CD4-positive, alpha-beta T cell treated with Interferon gamma for 1 hour (primary cell): ENCODE measurements around the gene DNAJC3.
"Not testable (repeated sequence)": the region's sequence is repeated elsewhere in the genome, so short reads cannot be mapped to it uniquely, and the experiment has no call there.

Experiments
- DNase-seq: peaks from one replicate; pipeline ENCODE4 v3.0.0-alpha.2; 2020

The DNAJC3 gene

DNA sequence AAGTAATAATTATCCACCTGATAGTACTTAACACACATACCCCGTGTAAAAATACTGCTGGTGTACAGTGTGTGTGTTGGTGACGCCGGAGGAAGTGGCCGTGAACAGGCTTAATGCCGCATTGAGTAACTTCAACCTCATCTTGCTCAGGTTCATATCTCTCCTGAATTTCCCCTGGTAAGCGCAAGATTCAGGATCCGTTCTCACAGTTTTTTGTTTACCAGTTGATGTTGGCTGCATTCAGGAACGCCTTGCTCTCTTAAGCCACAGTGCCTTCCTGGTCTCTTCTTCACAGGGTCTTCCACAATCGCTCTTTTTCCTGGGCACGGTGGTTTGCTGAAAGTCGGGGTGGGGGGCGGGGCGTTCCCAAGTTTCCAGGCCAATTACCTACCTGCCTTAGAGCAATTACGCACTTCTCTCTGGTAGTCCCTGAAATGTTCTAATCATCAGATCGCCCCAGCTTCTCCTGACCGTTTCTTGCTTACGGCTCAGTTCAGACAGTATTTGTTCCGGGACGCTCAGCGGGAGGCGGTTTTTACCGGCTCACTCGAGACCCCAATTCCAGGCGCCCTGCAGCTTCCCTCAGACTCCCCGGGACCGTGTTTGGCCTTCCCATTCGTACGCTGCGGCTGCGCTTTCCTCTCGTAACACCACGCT is 706 bp upstream of the DNAJC3 start:
- DNase-seq, result peak; percentile 37

DNA sequence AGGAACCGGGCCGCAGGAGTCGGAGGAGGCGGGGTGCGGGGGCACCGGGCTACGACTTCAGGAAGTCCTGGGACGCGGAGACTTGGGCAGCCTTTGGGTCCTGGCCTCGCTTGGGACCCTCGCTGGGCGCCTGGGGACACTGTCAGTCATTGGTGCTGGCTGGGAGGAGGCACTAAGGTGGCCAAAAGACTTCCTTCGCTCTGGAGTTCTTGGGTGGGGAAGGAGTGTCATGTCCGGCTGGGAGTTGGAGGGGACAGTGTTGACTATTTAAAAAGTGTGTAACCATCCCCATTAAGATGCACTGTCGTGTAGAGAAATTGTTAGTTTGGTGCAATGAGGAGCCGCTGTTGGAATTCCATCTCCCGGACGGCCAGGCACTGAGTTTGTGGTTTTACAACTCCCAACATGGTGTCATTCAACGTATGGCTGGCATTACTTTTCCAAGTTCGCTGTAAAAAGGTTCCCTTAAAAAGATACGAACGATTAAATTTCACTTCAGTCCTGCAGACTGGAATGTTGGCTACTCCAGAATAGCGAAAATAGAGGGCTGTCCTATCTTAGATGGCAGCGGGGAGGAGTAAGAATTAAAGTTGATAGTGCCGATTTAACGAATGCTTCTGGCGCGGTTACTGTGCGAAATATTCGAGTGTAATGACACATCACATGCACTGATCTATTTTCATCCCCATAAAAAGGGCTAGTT is 776 bp downstream of the DNAJC3 start:
- no peak for DNase-seq

DNA sequence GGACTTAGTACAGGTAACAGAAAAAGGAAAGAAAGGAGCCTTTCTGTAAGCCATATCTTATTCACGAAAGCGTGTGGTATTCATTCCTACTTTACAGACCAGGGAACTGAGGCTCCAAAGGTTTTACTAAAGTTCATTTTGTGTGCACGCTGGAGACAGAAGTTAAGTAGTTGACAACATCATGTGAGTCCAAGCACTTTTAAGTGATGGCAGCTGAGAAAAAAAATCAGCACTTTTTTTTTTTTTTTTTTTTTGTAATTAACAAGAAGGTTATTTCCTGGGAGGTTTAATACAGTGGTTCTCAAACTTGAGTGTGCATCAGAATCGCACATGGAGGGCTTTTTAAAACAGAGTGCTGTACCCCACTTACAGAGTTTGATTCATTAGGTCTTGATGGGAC is 2.0 kb downstream of the DNAJC3 start:
- no peak for DNase-seq

DNA sequence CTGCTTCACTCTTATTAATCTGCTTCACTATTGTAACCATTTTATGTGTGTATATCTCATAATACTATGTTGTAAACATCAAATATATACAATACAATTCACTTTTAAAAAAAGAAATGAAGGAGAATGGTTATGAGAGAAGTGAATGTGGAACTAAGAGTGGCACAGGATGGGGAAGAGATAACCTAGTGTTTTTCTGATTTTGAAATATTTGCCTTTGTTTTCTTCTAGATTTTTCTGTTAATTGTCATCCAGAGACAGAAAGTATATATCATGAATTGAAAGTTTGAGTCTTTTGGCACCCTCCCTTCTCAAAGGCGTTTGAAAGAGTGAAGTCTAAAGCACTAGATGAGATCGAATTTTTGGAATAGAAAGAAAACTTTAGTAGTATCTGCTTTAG is 2.8 kb downstream of the DNAJC3 start:
- no peak for DNase-seq

DNA sequence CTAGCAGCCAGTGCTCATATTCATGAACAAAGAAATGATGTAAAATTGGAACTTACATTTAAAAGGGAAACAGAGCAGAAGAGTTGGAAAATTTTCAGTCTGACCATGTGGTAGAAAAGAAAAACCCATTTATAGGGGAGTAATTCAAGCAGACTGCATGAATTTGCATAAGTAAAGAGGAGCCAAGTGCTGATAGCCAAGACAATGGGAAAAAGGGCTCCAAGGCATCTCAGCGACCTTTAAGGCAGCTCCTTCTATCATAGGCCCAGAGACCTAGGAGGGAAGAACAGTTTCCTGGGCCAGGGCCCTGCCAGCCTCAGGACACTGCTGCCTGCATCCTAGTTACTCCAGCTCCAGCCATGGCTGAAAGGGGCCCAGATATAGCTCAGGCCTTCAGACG is 7.5 kb downstream of the DNAJC3 start:
- no peak for DNase-seq

DNA sequence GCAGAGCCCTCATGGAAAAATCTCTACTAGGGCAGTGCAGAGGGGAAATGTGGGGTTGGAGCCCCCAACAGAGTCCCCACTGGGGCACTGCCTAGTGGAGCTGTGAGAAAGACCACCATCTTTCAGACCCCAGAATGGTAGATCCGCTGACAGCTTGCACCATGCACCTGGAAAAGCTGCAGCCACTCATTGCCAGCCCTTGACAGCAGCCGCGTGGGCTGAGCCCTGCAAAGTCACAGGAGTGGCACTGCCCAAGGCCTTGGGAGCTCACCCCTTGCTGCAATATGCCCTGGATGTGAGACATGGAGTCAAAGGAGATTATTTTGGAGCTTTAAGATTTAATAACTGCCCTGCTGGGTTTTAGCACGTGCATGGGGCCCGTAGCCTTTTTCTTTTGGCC is 8.0 kb downstream of the DNAJC3 start:
- not testable (repeated sequence) for DNase-seq

DNA sequence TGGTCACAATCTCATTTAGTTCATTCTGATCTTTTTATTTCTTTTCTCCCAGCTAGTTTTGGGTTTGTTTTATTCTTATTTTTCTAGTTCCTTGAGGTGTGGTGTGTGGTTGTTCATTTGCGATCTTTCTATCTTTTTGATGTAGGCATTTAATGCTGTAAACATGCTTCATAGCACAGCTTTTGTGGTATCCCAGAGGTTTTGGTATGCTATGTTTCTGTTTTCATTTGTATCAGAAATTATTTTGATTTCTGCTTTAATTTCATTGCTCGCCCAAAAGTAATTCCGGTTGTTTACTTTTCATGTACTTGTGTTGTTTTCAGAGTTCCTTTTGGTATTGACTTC is 12.6 kb downstream of the DNAJC3 start:
- DNase-seq, result no peak

DNA sequence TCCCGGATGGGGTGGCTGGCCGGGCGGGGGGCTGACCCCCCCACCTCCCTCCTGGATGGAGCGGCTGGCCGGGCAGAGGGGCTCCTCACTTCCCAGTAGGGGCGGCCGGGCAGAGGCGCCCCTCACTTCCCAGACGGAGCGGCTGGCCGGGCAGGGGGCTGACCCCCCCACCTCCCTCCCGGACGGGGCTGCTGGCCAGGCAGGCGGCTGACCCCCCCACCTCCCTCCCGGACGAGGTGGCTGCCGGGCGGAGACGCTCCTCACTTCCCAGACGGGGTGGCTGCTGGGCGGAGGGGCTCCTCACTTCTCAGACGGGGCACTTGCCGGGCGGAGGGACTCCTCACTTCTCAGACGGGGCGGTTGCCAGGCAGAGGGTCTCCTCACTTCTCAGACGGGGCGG is 14.0 kb downstream of the DNAJC3 start:
- DNase-seq, result not testable (repeated sequence)

DNA sequence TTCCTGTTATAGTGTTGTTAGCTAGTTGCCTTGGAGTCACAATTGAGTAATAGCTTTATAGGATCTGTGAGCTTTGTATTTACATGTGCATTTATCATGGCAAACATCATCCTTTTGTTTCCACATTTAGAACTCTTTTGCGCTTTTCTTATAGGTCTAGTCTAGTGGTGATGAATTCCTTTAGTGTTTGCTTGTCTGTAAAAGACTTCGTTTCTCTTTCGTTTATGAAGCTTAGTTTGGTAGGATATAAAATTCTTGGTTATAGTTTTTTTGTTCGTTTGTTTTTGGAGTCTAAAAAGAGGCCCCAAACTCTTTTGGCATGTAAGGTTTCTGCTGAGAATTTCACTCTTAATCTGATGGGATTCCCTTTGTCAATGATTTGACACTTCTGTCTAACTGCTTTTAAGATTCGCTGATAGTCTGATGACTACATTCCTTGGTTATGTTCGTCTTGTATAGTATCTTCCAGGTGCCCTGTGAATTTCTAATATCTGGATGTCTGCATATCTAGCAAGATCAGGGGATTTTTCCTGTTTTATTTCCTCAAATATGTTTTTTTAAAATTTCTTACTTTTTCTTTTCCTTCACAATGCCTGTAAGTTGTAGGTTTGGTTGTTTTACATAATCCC is 20.2 kb downstream of the DNAJC3 start:
- DNase-seq, result no peak

DNA sequence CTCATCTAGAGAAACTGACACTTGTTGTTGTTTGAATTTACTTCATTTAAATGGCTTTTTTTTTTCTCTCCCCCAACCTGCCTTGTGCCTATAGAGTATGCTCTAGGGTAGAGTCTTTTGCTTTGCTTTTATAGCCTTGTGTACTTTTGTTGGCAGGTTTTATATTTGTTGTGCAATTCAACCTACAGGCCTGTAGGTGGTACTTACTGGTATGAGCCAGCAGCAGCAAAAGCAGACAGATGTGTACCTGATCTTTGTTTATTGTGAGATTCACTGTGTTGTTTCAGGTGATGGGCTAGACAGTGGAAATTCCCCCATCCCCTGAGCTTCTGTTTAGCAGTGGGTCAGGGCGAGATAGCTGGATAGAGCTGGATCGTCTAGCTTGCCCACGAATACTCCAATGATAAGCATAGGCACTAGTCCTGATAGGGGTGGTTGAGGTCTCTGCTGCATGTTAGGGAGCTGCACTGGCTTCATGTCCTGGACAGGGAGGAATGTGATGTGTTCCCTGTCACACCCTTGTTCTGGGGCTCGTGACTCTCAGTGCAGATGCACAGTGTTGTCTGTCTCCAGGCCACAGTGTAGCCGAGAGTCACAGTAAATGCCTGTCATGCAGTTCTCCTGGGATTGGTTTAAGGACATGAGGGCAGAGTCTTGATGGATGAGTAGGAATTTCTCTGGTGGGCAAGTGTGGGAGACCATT is 21.3 kb downstream of the DNAJC3 start:
- no peak for DNase-seq

DNA sequence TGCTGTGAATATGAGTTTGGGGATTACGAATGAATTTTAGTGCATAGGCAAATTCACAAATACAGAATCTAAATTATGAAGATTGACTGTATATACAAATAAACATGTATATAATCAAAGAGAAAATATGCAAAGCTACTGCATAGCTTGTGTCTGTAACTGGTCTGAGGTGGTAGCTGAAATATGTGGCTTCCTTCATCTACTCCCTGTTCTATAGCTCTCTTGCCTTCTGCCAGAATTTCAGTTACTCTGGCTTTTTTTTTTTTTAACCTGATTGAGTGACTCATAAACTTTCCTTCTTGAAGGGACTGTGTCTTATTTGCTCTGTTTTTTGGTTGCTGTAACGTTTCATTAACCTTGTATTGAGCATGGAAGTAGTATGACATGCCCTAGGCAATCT is 26.6 kb downstream of the DNAJC3 start:
- no peak for DNase-seq

DNA sequence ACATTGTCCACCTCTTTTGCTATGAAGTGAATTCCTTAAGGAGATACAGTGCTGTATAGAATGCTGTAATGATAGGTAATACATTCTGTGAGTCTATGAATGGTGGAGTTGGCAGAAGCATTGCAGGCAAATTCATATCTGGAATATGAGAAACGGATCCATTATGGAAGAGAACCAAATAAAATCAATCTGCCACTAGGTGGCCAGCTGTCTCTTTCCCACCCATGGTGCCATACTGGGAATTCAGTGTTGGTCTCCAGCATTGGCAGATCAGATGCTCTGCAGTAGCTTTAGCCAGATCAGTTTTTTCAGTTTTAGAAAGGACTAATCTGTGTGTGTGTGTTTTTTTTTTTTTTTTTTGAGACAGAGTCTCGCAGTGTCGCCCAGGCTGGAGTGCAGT is 27.6 kb downstream of the DNAJC3 start:
- DNase-seq, result no peak

DNA sequence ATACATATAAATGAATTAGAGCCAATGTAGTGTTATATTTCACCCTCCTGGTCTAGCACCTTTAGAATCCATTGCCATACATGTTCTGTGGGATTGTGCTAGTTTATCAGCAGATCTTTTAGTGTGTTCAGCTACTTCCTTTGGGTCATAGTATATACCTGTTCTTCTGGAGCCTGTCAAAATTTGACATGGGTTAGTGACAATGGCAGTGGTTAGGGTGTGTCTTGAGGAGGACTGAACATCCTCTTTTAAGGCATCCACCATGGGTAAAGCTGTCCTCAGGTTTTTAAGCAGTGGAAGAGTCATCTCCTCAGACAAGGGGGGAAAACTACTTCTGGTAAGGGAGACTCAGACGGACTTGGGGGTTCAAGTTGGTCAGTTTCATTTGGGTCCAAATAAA is 29.4 kb downstream of the DNAJC3 start:
- no peak for DNase-seq

DNA sequence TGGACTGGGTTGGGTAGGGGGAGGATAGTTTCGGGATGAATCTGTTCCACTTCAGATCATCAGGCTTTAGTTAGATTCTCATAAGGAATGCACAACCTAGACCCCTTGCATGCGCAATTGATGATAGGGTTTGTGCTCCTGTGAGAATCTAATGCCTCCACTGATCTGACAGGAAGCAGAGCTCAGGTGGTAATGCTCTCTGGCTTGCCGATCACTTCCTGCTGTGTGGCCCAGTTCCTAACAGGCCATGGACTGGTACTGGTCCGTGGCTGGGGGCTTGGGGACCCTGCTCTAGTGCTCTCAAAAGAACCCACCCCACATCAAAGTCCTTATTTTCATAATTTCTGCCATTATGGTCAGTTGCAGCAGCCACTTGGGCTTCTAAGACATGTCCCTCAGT is 30.1 kb downstream of the DNAJC3 start:
- DNase-seq, result no peak

DNA sequence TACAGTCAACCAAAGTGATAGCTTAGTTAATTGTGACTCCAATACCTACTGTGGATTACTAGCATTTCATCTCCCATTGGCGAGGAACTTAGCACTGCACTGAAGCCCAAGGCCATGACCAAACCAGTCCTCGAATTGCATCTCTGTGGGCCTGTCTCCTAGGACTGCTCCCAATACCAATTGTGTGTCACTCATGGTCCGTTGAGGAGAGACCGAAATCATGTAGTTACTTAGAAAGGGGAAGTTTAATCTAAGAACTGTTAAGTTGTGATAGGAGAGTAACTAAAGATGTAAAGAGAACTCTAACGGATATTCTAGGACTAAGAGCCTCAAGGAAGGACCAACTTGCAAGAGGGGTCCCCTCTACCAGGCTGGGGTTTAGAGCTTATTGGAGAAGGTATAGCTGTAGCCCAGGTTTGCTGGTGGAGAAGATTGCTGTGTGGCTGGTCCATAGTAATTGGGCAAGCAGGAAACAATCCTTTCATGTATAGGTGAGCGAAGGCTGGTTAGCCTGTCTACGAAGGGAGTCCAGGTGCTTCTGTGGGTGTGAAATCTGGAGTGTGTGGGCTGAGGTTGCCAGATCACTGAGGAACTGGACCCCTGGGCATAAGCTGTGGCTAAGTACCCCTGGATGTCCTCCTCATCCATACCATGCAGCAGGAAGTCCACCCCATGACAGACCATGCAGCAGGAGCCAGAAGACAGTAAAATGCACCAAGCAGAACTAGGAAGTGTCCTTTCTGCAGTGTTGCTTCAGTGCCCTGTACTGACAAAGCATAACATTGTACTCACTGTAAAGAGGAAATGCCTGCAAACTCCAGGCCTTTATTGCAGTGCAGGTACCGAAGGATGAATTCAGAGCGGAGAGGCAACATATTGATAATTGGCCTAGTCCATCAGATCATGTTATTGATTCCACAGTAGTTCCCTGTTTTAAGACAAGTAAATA is 30.8 kb downstream of the DNAJC3 start:
- DNase-seq, result peak; percentile 8

DNA sequence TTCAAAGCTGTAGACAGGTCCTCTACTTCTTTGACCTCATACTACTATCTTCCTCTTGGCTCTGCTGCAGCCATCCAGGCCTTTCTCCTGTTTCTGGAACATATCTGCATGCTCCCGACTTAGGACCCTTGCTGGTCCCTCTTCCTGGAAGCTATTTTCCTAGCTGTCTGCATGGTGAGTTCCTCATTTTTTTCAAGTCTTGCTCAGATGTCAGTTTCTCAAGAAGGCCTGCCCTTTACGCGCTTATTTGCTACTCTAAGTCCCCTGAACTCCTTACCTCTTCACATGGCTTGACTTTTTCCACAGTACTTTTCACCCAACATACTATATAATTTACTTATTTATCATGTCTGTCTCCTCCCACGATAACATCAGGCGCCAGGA is 31.4 kb downstream of the DNAJC3 start:
- DNase-seq, result no peak

DNA sequence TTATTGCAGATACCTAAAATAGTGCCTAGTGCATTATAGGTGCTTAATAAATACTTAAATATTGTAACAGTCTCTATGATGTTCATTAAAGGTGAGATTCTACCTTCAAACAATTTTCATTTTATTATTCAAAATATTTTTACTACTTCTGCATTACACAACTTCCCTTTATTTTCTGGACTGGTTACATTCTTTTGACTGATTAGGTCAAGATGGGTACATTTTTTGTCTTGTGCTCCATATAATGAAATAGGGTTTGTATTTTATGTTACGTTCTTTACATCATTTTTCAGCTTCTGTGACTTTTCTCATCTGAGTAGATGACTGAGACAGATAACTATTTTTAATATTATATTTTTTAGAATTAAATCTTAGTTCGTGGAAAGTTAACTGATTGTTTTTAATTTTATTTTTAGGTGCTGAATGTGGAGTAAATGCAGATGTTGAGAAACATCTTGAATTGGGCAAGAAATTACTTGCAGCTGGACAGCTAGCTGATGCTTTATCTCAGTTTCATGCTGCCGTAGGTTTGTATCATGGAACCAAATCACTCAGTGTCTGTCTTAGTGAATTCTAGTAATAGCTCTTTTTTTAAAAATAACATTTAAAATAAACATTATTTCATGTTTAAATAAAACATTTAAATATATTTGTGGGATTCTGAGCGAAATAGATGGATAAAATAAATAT is 32.0 kb downstream of the DNAJC3 start:
- DNase-seq, result no peak

DNA sequence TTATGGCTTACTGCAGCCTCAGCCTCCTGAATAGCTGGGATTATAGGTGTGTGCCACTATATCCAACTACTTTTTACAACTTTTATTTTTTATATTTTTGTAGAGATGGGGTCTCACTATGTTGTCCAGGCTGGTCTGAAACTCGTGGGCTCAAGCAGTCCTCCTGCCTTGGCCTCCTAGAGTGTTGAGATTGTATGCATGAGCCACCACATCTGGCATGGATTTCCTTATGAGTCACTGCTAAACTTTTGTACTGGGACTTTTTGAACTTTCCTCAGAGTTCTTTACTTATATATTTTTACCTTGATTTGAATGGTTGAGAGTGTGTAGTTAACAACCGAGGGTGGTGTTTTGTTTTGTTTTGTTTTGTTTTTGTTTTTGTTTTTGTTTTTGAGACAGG is 33.4 kb downstream of the DNAJC3 start:
- DNase-seq, result no peak

DNA sequence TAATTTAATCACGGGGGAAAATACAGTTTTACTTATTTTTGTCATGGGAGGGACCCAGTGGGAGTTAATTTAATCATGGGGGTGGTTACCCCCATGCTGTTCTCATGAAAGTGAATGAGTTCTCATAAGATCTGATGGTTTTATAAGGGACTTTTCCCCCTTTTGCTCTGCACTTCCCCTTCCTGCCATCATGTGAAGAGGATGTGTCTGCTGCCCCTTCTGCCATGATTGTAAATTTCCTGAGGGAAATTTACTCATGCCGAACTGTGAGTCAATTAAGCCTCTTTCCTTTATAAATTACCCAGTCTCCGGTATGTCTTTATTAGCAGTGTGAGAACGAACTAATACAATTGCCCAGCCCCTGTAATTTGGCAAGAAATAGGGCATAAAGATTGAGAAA is 35.9 kb downstream of the DNAJC3 start:
- not testable (repeated sequence) for DNase-seq

DNA sequence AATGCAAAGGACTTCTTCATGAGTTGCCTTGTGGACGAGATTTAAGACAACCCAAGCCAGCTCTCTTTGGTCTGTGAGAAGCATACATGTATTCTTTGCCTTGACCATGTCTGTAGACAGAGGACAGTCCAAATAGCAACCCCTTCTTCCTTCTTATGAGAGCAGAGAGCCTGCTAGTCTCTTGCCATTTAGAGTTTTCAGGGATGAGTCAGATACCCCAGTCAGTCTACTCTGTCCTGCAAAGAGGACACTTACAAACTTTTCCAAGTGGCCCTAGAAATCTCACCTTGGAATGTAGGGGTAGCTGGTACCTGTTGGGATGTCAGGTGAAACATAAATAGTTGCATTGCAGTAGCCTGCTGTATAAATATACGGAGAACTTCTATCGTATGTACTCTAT is 36.7 kb downstream of the DNAJC3 start:
- no peak for DNase-seq

DNA sequence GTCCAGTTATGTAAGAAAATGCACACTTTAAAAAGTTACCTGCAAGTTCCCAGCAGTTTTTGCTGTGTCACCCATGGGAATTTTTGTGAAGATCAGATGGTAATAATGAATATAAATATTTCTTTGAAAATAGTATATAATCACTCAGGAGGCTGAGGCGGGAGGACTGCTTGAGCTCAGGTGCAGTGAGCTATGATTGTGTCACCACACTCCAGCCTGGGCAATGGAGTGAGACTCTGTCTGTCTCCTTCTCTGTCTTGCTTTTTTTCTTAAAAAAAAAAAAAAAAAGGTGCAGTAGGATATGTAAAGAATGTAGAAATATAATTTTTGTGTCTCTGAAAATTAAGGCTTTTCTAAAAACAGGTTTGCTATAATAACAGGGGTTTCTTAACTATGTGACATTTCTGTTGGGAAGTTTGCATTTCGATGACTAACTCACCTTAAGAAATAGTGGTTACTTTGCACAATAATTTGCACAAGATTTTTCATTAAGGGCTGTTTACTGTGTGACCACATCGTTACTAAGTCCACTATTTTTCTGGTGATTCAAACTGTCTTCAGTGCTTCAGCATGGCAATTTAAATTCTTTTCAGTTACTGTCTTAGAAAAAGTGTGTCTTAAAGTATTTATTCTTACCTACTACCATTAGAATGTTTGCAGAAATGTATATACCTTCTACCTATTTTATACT is 37.3 kb downstream of the DNAJC3 start:
- no peak for DNase-seq

DNA sequence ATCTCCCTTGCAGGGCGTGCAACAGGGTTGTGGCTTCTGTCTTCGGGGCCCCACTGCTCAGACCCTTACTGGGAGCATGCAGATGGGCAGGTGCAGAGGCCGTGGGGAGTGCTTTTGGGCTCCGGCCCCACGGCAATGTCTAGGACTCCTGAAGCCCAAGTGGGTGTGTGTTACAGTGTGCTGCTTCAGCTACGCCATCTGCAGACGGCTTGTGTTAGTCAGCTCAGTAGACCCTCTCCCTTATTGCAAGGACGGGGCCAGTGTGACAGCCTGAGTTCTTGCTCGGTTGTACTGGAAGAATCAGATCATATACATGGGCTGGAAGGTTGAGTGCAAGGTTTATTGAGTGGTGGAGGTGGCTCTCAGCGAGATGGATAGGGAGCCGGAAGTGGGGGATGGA is 39.3 kb downstream of the DNAJC3 start:
- DNase-seq, result no peak
